BJ (cell line): Measurements from ENCODE around the gene RPUSD4. TPM values are rescaled to one million over a fixed set of nuclear protein-coding genes. Genes with fewer than 3 reads are reported as not detected.

Experiments used
- CTCF ChIA-PET: fragments of 350-600 bp; formaldehyde crosslinking; extraction: SDS; loops from one replicate; lab custom pipeline; 2021; ENCODE audit warnings: antibody characterized with exemption, inconsistent platforms; lab: Yijun Ruan, JAX
- POLR2A ChIA-PET: fragments of 300-600 bp; sonication (Branson Sonifier 250); formaldehyde crosslinking; extraction: SDS; loops from one replicate; lab custom pipeline; 2021; ENCODE audit warnings: antibody characterized with exemption; lab: Charles Lee
- DNase-seq: peaks from one replicate; pipeline ENCODE4 v3.0.0-alpha.2; 2011; ENCODE audit warnings: low read depth
- H3K27me3 ChIP-seq: 2 replicates; pipeline ENCODE4 v1.6.0; 2011; ENCODE audit warnings: low read length; ENCODE audit not compliant: control insufficient read depth, insufficient read depth
- H3K36me3 ChIP-seq: 2 replicates; pipeline ENCODE4 v1.5.1; 2011; ENCODE audit warnings: low read length; ENCODE audit not compliant: control insufficient read depth, insufficient read depth
- H3K4me3 ChIP-seq: 2 replicates; pipeline ENCODE4 v1.5.1; 2011; ENCODE audit warnings: low read depth, mild to moderate bottlenecking, control low read depth, low read length
- polyA plus RNA-seq: library from polyadenylated mRNA; depleted of rRNA; stranded (reverse); fragments of >200 nt; gene quantifications from 2 replicates; pipeline ENCODE4 v1.2.3, GENCODE V29; 2011
- TF ChIP-seq, protein P1 (sequence below): IDR thresholded peaks from 2 replicates; pipeline ENCODE4 v1.5.1; 2011; ENCODE audit warnings: low read depth, mild to moderate bottlenecking, control low read depth, inconsistent platforms, low read length, moderate library complexity; ENCODE audit not compliant: insufficient read depth

The RPUSD4 gene
- polyA plus RNA-seq, 1 experiment = 31.8 TPM

- POLR2A ChIA-PET = no interaction called here
- CTCF ChIA-PET = interaction anchor here (0.6 kb wide), 1 partner anchor 287 kb away, joined by 6 read pairs; no protein-coding TSS in a partner anchor
- TF ChIP-seq, protein P1, sequence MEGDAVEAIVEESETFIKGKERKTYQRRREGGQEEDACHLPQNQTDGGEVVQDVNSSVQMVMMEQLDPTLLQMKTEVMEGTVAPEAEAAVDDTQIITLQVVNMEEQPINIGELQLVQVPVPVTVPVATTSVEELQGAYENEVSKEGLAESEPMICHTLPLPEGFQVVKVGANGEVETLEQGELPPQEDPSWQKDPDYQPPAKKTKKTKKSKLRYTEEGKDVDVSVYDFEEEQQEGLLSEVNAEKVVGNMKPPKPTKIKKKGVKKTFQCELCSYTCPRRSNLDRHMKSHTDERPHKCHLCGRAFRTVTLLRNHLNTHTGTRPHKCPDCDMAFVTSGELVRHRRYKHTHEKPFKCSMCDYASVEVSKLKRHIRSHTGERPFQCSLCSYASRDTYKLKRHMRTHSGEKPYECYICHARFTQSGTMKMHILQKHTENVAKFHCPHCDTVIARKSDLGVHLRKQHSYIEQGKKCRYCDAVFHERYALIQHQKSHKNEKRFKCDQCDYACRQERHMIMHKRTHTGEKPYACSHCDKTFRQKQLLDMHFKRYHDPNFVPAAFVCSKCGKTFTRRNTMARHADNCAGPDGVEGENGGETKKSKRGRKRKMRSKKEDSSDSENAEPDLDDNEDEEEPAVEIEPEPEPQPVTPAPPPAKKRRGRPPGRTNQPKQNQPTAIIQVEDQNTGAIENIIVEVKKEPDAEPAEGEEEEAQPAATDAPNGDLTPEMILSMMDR = no peak
- Histone ChIP-seq H3K4me3 (no peak overlapping the region), H3K36me3 (peaks cover 1% of the 10 kb centered on the region), H3K27me3 (no peaks in the 10 kb centered on the region)
- no peak for DNase-seq
These were observed 20.4 kb upstream of the RPUSD4 start for GRCh38 chr11:126231725-126232459.

DNA sequence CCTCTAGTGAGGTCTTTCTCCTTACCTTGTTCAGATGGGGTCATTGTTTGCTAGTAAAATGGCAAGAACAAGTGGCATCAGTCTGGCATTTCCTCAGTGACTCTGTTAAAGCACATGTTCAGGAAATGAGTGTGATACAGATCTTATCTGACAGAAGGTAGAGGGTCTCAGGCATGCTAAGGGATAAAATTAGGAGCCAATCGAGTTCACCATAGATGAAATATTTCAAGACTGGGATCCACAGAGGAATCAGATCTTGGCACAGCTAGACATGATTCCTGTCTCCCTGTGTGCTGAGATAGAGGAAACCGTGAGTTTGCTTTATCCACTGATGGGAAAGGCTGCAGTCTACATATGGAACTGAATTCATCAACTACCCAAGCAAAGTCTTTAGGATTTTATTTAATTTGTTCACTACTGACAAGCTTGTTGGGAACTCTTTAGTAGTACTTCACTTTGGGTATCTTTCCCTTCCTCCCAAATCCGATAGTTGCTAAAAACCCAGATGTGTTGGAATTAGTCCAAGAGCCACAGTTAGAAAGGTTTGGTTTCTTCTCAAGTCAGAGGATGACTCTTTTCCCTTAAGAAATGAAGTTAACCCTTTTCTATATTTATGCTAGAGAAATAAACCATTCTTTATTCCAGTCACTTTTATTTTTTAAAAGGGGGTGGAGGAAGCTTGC lies 18.5 kb upstream of the RPUSD4 start:
- TF ChIP-seq, protein P1 = no peak
- no peaks in the 10 kb centered on the region for H3K36me3 ChIP-seq
- POLR2A ChIA-PET = no interaction called here
- DNase-seq = no peak
- H3K27me3 ChIP-seq = no peaks in the 10 kb centered on the region
- no peak overlapping the region for H3K4me3 ChIP-seq
- CTCF ChIA-PET = no interaction called here

DNA sequence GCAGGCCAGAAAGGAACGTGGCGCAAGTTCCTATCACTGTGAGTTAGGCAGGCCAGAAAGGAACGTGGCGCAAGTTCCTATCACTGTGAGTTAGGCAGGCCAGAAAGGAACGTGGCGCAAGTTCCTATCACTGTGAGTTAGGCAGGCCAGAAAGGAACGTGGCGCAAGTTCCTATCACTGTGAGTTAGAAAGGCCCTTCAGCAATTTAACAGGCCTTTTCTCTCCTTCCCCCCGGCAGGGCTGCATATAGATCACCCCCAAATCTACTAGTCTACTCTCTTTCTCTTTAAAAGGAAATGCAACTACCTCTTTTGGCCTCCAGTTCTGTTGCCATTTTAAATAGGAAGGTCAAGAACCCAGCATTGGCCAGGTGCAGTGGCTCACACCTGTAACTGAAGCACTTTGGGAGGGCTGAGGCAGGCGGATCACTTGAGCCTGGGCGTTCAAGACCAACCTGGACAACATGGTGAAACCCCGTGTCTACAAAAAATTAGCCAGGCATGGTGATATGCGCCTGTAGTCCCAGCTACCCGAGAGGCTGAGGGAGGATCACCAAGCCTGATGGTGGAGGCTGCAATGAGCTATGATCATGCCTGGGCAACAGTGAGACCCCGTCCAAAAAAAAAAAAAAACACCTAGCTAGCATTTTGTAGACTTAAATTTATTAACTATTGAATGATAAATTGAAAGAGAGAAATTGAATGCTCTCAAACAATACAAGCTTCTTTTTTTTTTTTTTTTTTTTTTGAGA lies 15.1 kb upstream of the RPUSD4 start:
- no peak for DNase-seq
- Histone ChIP-seq H3K36me3 (no peaks in the 10 kb centered on the region), H3K27me3 (no peaks in the 10 kb centered on the region), H3K4me3 (no peak overlapping the region)
- CTCF ChIA-PET = no interaction called here
- POLR2A ChIA-PET = no interaction called here
- TF ChIP-seq, protein P1 = no peak

- Histone ChIP-seq H3K36me3 (no peaks in the 10 kb centered on the region), H3K4me3 (no peak overlapping the region), H3K27me3 (no peaks in the 10 kb centered on the region)
- POLR2A ChIA-PET = no interaction called here
- DNase-seq = no peak
- TF ChIP-seq, protein P1 = no peak
- CTCF ChIA-PET = no interaction called here
These were observed 13.8 kb upstream of the RPUSD4 start for GRCh38 chr11:126225295-126225665.
